Endothelial cell of hepatic sinusoid (primary cell): ENCODE data around the gene MICAL1.

Source experiments
- in situ Hi-C: cut with HindIII; loops from 2 replicates; pipeline ENCODE4 v1.10.0; 2017; ENCODE audit warnings: low sequenced_read_pairs

The MICAL1 gene, protein sequence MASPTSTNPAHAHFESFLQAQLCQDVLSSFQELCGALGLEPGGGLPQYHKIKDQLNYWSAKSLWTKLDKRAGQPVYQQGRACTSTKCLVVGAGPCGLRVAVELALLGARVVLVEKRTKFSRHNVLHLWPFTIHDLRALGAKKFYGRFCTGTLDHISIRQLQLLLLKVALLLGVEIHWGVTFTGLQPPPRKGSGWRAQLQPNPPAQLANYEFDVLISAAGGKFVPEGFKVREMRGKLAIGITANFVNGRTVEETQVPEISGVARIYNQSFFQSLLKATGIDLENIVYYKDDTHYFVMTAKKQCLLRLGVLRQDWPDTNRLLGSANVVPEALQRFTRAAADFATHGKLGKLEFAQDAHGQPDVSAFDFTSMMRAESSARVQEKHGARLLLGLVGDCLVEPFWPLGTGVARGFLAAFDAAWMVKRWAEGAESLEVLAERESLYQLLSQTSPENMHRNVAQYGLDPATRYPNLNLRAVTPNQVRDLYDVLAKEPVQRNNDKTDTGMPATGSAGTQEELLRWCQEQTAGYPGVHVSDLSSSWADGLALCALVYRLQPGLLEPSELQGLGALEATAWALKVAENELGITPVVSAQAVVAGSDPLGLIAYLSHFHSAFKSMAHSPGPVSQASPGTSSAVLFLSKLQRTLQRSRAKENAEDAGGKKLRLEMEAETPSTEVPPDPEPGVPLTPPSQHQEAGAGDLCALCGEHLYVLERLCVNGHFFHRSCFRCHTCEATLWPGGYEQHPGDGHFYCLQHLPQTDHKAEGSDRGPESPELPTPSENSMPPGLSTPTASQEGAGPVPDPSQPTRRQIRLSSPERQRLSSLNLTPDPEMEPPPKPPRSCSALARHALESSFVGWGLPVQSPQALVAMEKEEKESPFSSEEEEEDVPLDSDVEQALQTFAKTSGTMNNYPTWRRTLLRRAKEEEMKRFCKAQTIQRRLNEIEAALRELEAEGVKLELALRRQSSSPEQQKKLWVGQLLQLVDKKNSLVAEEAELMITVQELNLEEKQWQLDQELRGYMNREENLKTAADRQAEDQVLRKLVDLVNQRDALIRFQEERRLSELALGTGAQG

DNA sequence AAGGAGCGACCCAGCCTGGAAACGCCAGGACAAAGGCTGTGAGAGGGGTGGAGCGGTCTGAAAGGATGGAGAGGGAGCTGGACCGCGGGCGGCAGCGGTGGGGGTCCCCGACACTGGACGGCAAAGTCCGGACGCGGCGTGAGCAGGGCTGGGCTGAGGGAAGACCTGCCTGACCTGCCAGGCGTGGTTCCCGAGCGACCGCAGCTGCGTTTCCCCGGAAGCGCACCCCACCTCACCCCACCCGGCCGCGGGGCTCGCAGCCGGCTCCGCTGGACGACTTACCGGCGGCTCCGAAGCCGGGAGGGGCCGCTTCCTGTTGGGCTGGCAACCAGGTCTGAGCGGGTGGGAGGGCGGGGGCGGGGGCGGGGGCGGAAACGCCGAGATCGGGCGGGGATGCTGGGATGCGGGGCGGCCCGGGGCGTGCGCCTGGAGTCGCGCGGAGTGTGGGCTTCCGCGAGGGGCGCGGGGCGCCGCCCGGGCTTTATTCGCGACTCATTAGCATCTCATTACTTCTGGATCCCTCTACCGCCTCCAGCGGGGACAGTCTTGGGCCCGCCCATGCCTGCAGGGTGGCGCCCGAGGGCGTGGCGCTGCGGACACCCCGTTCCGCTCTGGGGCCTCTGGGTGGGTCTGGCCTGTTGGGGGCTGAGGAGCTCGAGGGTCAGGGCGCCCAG lies at the start of gene MICAL1:
TSS of gene MICAL1 (minus strand) at position 336 of the 674 bp plus-strand sequence. CDS start 1,576 bp downstream, outside the sequence.
- in situ Hi-C loops, result no loop called here

DNA sequence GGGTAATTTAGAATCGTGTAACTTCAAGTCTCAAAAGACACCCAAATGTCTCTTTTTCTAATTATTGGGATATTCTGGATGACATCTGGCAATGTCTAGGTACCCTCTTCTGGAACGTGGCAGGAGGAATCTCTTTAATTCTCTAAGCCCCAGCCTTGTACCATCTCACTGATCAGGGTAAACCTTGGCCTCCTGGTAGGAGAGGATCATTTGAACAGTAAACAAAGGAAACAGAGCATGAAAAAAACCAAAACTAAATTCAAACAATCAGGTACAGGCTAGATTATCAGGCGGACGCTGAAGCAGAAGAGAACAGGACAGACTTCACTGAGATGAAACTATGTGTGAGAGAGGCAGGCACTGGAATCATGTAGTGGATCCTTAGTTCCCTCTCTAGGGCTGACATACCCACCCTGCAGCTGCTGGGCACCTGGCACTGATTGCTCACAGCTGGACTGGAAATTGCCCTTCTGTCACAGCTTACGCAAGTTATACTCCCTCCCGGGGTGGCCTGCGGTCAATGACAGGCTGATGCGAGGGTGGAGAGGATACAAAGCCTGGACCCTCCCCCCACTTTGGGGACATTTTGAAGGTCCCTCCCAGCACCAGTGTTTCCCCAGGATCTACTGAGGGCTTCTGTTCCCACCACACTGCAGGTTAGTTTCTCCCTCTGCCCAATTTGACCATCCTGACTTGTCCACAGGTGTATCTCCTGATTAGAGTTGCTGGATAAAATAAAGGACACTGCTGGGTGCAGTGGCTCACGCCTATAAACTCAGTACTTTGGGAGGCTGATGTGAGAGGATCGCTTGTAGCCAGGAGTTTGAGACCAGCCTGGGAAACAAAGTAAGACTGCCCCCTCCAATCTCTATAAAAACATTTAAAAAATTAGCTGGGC lies 48.0 kb upstream of the MICAL1 start:
- in situ Hi-C loops, result no loop called here

DNA sequence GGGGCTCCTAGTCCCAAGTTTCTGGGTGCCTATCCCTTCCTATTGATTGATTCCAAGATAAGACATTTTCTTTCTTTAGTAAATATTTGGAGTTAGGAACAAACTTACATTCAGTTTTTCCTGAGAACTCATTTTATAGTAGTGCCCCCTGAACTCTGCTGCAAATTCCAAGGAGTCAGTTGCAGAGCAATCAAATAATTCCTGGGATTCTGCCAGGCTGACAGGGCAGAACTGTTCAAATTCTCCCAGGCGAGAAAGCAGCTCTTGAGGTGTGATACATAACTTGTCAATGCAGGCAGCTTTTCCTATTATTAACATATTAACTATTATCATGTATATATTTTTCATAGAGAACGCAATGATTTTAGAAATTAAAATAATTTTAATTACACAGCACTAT lies 43.4 kb upstream of the MICAL1 start:
- in situ Hi-C loops, result no loop called here

DNA sequence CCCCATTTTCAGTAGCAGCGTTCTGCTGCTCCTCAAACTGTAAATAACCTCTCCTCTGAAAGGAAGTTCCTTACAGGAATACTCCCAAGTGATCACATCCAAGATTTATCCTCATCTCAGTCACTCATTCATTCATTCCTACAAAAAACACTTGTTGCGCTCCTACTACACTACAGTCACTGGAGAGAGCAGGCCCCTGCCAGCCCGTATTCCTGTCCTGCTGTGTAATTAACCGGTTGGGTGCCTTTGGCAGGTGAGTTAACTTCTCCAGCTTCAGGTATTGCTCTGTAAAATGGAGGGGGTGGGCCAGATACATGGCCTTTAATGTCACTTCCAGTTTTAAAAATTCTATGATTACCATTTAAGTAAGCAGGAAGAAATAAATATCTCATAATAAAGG lies 42.5 kb upstream of the MICAL1 start:
- in situ Hi-C loops, result no loop called here

DNA sequence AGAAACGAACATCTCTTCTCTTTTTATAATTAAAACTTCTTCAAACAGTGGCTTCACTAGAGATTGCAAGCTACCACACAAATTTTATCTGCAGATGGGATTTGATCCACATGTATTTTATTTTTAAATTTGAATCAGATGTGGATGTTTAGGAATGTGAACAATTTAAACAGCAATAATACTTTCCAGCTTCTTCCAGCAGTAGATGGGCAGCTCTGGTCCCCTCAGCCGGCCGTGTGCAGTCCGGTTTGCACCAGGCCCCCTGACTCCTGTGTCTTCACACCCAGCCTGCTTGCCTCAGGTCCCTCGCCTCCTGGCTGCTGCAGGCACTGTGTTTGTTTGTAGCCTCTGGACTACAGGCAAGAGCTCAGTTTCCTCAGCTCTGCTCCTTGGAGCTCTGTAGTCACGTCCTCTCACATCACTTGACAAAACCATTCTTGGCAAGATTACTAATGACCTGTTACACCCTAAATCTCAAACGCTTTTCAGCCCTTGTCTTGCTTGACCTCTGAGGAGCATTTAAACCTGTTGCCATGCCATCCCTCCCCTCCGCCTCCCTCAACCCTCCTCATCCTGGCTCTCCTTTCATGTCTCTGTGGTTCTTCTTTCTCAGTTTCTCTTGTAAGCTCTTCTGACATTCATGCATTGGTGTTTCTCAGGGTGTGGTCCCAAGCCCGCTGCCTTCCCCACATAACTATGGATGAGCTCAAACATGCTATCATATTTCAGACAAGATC lies 40.6 kb upstream of the MICAL1 start:
- in situ Hi-C loops, result no loop called here

DNA sequence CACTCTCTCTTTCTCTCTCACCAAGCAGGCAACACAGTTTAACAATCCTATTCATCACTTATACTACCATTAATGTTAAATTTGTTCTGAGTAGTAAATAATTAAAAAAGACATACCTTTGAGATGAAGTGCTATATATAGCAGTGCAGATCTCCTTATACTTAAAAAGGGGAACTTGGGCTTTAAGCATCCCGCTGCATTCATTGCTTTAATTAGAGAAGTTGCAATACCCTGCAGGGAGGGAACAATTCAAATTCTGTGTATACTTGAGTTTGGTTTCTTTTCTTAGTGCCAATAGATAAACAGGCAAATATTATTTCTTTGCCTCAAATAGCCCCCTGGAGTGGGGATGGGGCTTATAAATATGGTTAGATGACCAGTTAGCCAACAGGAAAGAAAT lies 38.3 kb upstream of the MICAL1 start:
- in situ Hi-C loops, result loop anchor here (5.0 kb wide), 1 partner anchor 42 kb away; no protein-coding TSS in a partner anchor

GRCh38 chr6:109491207-109491938 lies 35.8 kb upstream of the MICAL1 start:
- in situ Hi-C loops, result loop anchor here (5.0 kb wide), 1 partner anchor 39 kb away; no protein-coding TSS in a partner anchor

DNA sequence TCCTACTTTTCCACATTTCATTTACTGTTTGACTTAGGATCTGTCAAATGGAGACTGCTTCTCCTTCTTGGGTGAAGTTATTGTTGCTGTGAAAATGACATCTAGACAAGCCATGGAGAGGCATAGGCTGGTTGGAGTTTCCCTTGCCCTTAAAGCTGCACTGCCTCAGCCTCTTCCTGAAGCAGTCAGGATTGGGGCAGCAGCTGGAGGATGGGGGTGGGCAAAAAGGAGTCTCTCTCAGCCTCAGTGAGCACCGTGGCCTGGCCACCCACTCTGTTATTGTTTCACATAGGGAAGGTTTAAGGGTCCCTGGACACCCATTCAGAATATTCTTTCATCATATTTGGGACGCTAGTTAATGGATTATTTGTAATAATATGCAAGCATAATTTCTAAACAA lies 35.1 kb upstream of the MICAL1 start:
- in situ Hi-C loops, result loop anchor here (5.0 kb wide), 1 partner anchor 38 kb away; no protein-coding TSS in a partner anchor

GRCh38 chr6:109488001-109488400 lies 32.4 kb upstream of the MICAL1 start:
- in situ Hi-C loops, result no loop called here

GRCh38 chr6:109486068-109486467 lies 30.5 kb upstream of the MICAL1 start:
- in situ Hi-C loops, result no loop called here

- in situ Hi-C loops, result no loop called here
These were observed 29.8 kb upstream of the MICAL1 start for GRCh38 chr6:109485266-109485935.

- in situ Hi-C loops, result no loop called here
These were observed 28.6 kb upstream of the MICAL1 start for GRCh38 chr6:109484122-109484521.

- in situ Hi-C loops, result no loop called here
These were observed 28.1 kb upstream of the MICAL1 start for GRCh38 chr6:109483735-109484057.

DNA sequence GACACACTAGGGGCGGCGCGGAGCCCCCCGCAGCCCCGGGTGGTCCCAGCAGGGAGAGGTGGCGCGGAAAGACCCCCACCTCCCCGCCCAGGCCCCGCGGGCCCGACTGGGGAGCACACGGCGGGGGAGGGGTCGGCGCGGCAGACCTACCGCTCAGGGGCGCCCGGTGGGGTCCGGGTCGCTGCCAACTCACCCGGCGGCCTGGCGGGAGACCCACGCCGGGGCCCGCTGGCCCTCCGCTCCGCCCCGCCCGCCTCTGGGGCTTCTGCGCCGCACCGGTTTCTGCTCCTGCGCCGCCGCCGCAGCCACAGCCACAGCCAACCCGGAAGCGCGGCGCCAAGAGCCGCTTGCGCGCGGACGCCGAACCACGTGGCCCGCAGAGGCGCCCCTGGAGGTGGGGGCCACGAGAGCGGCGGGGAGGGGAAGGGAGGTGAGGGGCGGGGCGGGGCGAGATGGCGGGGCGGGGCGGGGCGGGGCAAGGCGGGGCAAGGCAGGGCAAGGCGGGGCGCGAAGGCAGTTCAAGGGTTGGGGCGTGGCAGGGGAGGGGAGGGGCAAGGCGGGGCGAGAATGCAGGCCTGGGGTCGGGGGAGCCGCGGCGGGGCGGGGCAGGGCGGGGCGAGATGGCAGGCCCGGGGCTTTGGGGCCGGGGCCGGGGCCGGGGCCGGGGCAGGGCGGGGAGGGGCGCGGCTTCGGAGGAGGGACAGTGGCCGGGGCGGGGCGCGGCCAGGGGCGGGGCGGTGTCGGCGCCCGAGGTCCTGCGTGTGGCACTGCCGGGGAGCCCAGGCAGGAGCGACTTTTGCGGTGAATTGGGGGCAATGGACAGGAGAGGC lies 27.5 kb upstream of the MICAL1 start, which contains the start of gene ZBTB24:
TSS of gene ZBTB24 (minus strand) at position 315 of the 830 bp plus-strand sequence. CDS start 1,193 bp downstream, outside the sequence.
- in situ Hi-C loops, result no loop called here

DNA sequence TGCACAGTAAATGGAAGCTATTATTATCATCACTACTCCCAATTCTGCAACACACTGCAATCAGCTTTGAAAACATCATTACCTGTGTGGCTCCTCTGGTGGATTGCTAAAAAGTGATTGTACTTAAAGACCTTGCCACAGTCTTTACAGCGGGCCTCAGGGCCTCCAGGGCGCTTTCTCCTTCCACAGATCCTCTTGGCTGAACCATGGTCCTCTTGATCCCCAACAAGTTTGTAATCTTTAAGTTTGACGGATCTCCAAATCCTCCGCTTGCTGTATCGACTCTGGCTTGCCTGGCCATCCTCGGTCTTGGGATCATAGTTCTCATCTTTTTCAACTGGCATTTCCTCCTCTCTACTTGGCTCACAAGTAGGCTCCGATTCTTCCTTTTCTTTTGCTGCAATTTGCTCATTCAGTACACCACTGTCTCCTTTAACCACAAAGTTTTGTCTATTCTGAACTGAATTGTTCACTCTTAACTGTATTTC lies 25.5 kb upstream of the MICAL1 start:
- in situ Hi-C loops, result no loop called here

GRCh38 chr6:109478841-109479624 lies 23.5 kb upstream of the MICAL1 start:
- in situ Hi-C loops, result no loop called here
